Mucosa of rectum (tissue), 2 donors: ENCODE measurements around the gene CLDN34.

Source experiments
- H3K27ac ChIP-seq, 2 donors: one replicate each; pipeline ENCODE4 v1.7.0; 2013; ENCODE audit warnings: inconsistent platforms in 2 of 2, low read depth in 2 of 2, low read length in 2 of 2
- H3K27me3 ChIP-seq, 2 donors: one replicate each; pipeline ENCODE4 v1.7.0; 2013; ENCODE audit warnings: low read length in 2 of 2; ENCODE audit not compliant: control insufficient read depth in 2 of 2, insufficient read depth in 2 of 2
- H3K36me3 ChIP-seq, 2 donors: one replicate each; pipeline ENCODE4 v1.7.0; 2013; ENCODE audit warnings: low read length in 2 of 2; ENCODE audit not compliant: control insufficient read depth in 2 of 2, insufficient read depth in 2 of 2
- H3K4me1 ChIP-seq, 2 donors: one replicate each; pipeline ENCODE4 v1.7.0; 2013; ENCODE audit warnings: low read length in 2 of 2, mild to moderate bottlenecking in 1 of 2; ENCODE audit not compliant: control insufficient read depth in 2 of 2, insufficient read depth in 2 of 2
- H3K4me3 ChIP-seq, 2 donors: one replicate each; pipeline ENCODE4 v1.7.0; 2013; ENCODE audit warnings: low read length in 2 of 2
- H3K9ac ChIP-seq, 2 donors: one replicate each; pipeline ENCODE4 v1.7.0; 2013; ENCODE audit warnings: low read length in 2 of 2, low read depth in 1 of 2, mild to moderate bottlenecking in 1 of 2
- H3K9me3 ChIP-seq, 2 donors: one replicate each; pipeline ENCODE4 v1.7.0; 2013; ENCODE audit warnings: low read length in 2 of 2; ENCODE audit not compliant: control insufficient read depth in 2 of 2
- donor health status: healthy.
- donor health status: Normal muscosa, but diverticular disease.

The CLDN34 gene

DNA sequence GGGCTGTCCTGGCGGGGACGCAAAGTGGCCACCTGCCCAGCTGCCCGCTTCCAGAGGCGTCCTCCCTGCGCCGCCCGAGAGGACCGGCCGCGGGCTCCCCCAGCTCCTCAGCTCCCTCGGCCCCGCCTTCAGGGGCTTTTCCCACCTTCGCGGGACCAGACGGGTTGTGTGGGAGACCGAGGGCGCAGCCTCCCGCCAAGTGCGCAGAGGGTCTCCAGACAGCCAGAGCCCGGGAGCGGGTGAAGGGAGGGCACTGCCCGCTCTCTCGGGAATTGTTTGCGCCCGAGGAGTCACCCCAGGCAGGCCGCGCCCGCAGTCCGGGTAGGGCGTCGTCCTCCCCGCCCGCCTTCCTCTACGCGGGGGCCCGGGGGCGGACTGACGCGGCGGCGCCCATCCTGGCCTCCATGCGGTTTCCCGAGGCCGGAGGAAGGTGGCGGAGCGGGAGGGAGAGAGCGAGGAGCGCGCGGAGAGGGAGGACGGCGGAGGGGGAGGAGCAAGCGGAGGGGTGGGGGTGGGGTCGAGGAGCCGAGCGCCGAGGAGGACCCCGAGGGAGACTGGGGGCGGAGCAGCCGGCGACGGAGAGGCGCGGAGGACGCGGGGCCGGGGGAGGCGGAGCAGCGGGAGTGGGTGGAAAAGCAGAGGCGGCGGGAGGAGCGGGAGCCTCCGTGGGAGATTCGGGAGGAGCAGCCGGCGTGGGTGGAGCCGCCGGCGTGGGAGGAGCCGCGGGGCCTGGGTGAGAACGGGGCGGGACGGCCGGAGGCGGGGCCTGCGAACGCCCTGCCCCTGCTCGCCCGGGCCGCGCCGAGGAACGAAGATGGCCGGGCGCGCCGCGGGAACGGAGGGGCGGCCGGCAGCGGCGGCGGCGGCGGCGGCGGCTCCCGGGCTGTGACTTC is 47.5 kb downstream of the CLDN34 start:
- H3K9me3 ChIP-seq = no peaks in the 10 kb centered on the region
- peak overlapping the region; percentile 43 to 77 for H3K27ac ChIP-seq
- H3K4me3 ChIP-seq = peak overlapping the region; percentile 53 to 66
- H3K4me1 ChIP-seq = peaks cover 3 to 9% of the 10 kb centered on the region in 2 donors
- peak overlapping the region; percentile 56 to 63 for H3K9ac ChIP-seq
- no peaks in the 10 kb centered on the region for H3K36me3 ChIP-seq
- H3K27me3 ChIP-seq = peaks cover 0 to 3% of the 10 kb centered on the region in 2 donors

GRCh38 chrX:10015355-10015722 is 48.2 kb downstream of the CLDN34 start:
- Histone ChIP-seq H3K27me3 (peaks cover 0 to under 1% of the 10 kb centered on the region in 2 donors), H3K9me3 (no peaks in the 10 kb centered on the region), H3K4me1 (peaks cover 3 to 9% of the 10 kb centered on the region in 2 donors), H3K27ac (no peak overlapping the region), H3K9ac (no peak overlapping the region), H3K36me3 (no peaks in the 10 kb centered on the region), H3K4me3 (peak overlapping the region in 1 of 2 donors; percentile 33)

DNA sequence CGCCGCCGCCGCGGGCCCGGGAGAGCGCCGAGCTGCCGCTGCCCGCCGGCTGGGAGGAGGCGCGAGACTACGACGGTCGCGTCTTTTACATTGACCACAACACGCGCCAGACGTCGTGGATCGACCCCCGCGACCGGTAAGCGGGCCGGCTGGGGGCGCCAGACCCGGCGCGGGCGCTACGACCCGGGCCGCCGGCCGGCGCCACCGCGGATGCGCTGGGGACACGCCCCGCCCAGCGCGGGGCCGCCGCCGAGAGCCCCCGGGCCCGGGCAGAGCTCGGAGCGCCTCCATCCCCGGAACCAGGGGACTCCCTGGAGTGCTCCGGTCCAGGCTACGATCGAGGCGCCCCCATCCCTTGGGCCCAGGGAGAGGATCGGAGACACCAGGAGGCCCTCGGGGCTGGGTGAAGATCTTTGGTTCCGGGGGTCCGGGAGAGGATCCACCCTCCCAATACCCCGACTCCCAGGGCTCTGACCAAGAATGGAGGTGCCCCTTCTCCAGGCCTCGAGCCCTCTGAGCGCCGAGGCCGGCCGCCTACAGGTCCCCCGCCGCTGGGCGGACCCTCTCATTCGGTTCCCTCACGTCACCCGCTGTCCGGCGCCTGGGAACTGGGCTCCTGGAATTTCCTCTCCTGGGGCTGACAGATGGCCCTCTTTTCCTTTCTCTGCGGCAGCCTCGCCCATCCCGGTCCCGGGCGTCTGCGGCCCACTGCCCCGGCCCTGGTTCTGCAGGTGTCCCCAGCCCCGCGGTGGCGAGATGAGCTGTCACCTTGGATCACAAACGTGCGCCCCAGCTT is 48.8 kb downstream of the CLDN34 start:
- Histone ChIP-seq H3K27ac (peak overlapping the region; percentile 57 to 63), H3K4me3 (peak overlapping the region; percentile 33 to 59), H3K27me3 (no peaks in the 10 kb centered on the region)

DNA sequence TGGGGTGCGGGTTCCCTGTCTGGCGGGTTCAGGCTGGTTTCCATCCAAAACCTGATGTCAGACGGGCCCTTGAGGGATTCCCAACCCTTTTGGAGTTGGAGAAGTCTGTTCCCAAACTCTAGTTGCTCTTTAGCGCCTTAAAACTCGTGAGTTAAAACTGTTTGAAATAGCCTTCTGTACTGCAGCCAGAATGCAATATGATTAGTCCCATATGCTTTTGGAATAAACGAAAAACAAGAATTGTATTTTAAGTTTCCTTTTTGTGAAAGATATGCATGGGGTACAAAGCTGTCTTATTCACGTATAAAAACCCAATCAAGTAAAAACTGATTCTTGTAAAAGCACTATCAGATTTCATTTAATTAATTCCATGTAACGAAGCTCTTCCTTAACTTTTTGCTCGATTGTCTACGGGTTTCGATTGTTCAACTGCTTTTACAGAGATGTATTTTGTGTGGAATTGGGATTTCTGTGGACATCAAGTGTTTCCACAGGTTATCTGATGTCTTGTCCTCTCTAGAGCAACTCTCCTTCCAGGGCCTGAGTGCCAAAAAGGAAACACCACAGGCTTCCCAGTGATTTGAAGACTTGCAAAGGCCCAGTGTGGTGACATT is 49.5 kb downstream of the CLDN34 start:
- Histone ChIP-seq H3K4me3 (peak overlapping the region; percentile 33 to 59), H3K36me3 (no peaks in the 10 kb centered on the region), H3K9ac (no peak overlapping the region), H3K4me1 (peaks cover 3 to 7% of the 10 kb centered on the region in 2 donors), H3K9me3 (no peaks in the 10 kb centered on the region), H3K27ac (peak overlapping the region; percentile 57 to 63), H3K27me3 (no peaks in the 10 kb centered on the region)

More for the DNA sequence above, 48.8 kb downstream of the CLDN34 start:
- H3K4me1 ChIP-seq = peaks cover 3 to 9% of the 10 kb centered on the region in 2 donors
- peak overlapping the region in 1 of 2 donors; percentile 55 for H3K9ac ChIP-seq
- no peaks in the 10 kb centered on the region for H3K9me3 ChIP-seq
- H3K36me3 ChIP-seq = no peaks in the 10 kb centered on the region

DNA sequence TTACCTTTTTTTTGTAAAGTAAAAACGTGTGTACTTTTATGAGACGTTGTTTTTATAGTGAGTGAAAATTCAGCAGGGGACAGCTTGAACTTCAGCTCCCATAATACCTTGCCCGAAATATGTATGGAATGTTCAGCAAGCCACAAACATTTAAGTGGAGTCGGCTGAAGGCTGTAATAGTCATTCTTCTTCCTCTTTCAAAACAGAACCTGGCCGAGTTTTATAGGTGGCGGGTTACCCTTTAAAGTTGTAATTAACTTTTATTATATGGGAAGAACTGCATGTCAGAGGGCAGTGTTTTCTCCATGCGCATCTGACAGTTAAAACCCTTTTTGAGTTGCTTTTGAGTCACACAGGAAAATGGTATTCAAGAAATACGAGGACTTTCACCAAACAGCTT is 50.7 kb downstream of the CLDN34 start:
- no peak overlapping the region for H3K27ac ChIP-seq
- no peaks in the 10 kb centered on the region for H3K9me3 ChIP-seq
- no peak overlapping the region for H3K9ac ChIP-seq
- no peaks in the 10 kb centered on the region for H3K36me3 ChIP-seq
- H3K4me1 ChIP-seq = peaks cover 3 to 7% of the 10 kb centered on the region in 2 donors
- no peaks in the 10 kb centered on the region for H3K27me3 ChIP-seq
- H3K4me3 ChIP-seq = no peak overlapping the region
